SU-DHL-6 (cell line): ENCODE measurements around the gene TAL1.

Experiments used
- CTCF ChIP-seq: fragments of 200-600 bp; sonication (generic); IDR thresholded peaks from one replicate; pipeline ENCODE4 v1.5.1; 2017; ENCODE audit warnings: antibody characterized with exemption, mild to moderate bottlenecking, low read length, moderate library complexity; ENCODE audit not compliant: insufficient read depth, poor library complexity, severe bottlenecking
- EZH2phosphoT487 ChIP-seq: fragments of 200-600 bp; sonication (generic), shearing (Covaris generic); conservative IDR thresholded peaks from 2 replicates; pipeline ENCODE4 v1.6.1; 2018; ENCODE audit warnings: mild to moderate bottlenecking, antibody characterized with exemption, low read length, moderate library complexity, mixed read lengths

- TF ChIP-seq CTCF (no peak), EZH2phosphoT487 (no peak)
These were observed 25.2 kb upstream of the TAL1 start for GRCh38 chr1:47257224-47257623.
